Inflammatory macrophage treated with lipopolysaccharide for 4 hours (primary cell): ENCODE results near the gene PCOLCE2.

Experiments used
- DNase-seq: peaks from one replicate; pipeline ENCODE4 v3.0.0-alpha.2; 2020

The PCOLCE2 gene

GRCh38 chr3:142863930-142864920 lies 24.7 kb downstream of the PCOLCE2 start:
- peak; percentile 47 for DNase-seq

GRCh38 chr3:142863010-142863817 lies 25.7 kb downstream of the PCOLCE2 start:
- no peak for DNase-seq

DNA sequence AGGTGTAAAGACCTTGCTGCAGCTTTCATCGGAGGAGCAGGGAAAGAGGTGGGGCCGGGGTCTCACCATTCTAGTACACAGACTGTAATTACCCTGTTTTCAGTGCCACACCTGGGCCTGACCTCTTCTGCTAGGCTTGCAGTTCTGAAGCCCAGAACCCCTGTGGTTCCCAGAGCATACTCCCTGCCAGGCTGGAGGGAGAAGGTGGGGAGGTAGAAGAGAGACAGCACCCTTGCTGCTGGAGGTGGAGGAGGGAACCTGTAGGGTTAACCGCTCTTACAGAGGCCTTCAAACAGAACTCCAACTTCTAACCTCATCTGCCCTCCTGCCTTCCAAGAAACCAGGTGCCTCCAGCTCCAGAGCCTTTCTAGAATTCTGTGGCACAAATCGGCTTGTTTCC lies 27.0 kb downstream of the PCOLCE2 start:
- no peak for DNase-seq

GRCh38 chr3:142858043-142858442 lies 30.8 kb downstream of the PCOLCE2 start:
- no peak for DNase-seq

GRCh38 chr3:142857056-142857455 lies 31.8 kb downstream of the PCOLCE2 start:
- no peak for DNase-seq

DNA sequence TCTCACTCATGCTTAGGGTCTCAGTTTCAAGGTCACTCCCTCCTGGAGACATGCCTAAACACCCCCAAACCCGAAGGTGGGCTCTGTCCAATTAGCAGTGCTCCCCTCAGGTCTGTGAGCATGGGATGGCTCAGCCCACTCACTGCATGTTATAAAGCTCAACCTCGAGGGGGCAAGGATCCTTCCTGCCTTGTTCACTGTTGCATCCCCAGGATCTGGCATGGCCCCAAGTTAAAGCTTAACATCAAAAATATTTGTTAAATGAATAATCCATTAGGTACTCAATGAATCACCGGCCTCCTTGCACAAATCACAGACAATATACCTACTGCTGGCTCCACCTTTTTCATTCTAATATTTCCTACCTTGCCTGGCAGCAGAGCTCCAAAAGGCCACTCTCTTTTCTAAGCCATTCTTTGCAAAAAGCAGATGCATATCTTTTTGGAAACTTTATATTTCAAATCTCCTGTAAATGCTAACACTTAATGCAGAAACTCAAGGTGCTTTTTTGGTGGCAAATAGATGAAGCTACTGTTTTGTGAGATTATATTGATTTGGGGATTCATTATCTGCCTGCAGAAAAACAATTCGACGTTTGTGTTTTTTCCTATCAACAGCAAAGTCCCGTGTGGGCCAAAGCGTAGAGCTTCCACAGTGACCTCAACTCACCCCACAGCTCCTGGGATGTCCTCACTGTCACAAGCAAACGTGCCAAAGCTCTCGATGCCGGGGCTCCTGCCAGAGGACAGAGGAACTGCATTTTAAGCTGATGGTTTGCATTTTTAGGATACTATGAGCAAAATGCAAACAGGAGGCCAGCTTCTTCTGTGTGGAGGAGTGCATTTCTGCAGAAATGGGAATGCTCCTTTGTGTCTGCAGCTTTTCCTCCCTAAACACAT lies 35.4 kb downstream of the PCOLCE2 start:
- peak; percentile 16 for DNase-seq

GRCh38 chr3:142852009-142852408 lies 36.9 kb downstream of the PCOLCE2 start:
- peak; percentile 41 for DNase-seq

DNA sequence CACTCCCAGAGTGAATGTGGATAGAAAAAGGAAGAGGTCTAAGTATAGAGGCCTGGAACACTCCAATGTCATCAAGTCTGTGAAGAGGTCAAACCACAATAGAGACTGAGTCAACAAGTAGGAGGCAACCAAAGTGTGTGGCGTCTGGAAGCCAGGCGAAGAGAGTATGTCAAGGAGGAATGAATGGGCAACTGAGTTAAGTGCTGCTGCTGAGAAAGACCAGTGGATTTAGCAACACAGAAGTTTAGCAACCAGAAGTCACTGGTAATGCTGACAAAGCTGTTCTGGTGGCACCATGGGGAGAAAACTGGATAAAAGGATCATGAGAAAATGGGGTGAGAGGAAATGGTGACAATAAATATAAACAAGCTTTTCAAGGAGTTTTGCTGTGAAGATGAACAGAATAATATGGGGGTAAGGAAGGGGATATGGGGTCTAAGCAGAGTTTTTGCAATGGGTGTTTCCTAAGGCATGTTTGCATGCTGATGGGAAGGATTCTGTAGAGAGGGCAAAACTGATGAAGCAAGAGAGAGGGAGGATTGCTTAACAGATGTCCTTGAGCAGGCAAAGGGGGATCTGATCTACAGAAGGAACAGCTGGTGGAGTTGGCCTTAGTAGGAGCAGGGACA lies 38.4 kb downstream of the PCOLCE2 start:
- peak; percentile 98 for DNase-seq

GRCh38 chr3:142849148-142849547 lies 39.7 kb downstream of the PCOLCE2 start:
- no peak for DNase-seq

DNA sequence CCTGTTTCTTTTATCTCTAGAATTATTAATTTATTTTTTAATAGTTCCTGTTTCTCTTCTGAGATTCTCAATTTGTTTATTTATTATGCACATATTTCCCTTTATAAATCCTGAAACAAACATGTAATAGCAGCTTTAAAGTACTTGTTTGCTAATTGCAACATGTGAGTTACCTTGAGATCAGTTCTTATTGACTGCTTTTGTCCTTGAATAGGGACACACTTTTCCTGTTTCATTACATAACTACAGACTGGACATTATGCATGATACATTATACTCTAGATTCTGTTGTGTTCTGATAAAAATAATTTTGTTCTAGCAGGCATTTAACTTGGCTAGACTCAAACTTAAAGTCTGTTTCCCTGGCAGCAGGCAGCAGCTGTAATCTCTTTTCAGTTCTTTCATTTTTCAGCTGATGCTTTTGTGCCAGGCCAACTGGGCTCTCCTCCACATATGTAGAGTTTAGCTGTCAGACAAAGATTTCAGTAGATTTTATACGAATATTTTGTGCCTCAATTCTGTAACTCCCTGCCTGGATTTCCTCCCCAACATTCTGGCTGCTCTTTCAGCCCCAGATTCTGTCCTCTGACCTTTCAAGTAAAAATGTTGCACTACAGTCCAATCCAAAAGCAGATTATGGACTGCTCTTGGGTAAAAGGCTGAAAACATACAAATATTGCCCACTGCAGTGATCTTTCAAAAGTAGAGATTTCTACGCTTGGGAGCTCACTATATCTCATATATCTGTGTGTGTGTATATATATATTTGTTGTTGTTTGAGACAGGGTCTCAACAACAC lies 41.9 kb downstream of the PCOLCE2 start:
- DNase-seq: no peak

- peak; percentile 57 for DNase-seq
These were observed 44.4 kb downstream of the PCOLCE2 start for GRCh38 chr3:142844339-142844977.

GRCh38 chr3:142839831-142840230 lies 49.1 kb downstream of the PCOLCE2 start:
- peak; percentile 19 for DNase-seq

DNA sequence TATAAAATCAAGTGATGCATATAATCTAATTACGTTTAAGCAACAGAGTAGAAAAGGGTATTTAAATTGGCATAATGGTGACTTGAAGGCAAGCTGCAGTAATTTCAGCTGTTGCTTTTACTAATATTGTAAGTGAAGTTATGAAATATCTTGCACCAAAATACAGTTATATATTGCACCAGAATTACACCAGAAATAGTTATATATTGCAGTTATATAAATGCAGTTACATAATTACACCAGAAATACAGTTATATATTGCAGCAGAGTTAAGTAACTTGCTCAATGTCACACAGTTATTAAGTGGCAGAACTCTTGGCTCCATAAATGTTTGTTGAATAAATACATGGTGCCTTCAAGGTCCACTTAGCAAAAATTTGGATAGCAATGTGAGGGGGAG lies 51.4 kb downstream of the PCOLCE2 start:
- DNase-seq: peak; percentile 16

GRCh38 chr3:142828703-142829305 lies 60.1 kb downstream of the PCOLCE2 start:
- DNase-seq: peak; percentile 78

DNA sequence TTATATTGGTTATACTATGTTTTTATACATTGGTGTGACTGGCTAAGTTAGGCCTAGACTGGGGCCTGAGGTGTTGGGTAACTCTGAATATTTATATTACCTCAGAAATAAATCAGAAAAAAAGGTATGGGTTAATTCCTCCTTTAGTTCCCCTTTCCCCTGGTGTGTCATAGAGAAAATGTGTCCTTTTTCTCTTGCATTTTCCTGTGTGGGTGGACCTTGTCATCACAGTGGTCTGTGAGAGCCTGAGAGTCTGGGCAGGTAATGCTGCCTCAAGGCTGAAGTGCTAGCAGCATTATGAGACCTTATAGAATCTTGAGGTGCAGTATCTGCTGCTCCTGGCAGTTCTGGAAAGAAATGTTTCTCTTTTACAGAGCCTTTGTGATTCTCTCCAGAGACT lies 69.7 kb downstream of the PCOLCE2 start:
- peak; percentile 45 for DNase-seq

- no peak for DNase-seq
These were observed 70.2 kb downstream of the PCOLCE2 start for GRCh38 chr3:142818651-142819050.

GRCh38 chr3:142817897-142818296 lies 71.0 kb downstream of the PCOLCE2 start:
- DNase-seq: no peak

GRCh38 chr3:142817356-142817755 lies 71.5 kb downstream of the PCOLCE2 start:
- DNase-seq: no peak

GRCh38 chr3:142815803-142816202 lies 73.1 kb downstream of the PCOLCE2 start:
- no peak for DNase-seq

- no peak for DNase-seq
These were observed 79.6 kb downstream of the PCOLCE2 start for GRCh38 chr3:142809259-142809658.
